ENCODE data around the gene DAZAP1. TPM values are rescaled to one million over a fixed set of nuclear protein-coding genes. Genes with fewer than 3 reads are reported as not detected.

The DAZAP1 gene
- total RNA-seq, 1 experiment from 2014 or later = 360 TPM

- TF ChIP-seq, protein P1, sequence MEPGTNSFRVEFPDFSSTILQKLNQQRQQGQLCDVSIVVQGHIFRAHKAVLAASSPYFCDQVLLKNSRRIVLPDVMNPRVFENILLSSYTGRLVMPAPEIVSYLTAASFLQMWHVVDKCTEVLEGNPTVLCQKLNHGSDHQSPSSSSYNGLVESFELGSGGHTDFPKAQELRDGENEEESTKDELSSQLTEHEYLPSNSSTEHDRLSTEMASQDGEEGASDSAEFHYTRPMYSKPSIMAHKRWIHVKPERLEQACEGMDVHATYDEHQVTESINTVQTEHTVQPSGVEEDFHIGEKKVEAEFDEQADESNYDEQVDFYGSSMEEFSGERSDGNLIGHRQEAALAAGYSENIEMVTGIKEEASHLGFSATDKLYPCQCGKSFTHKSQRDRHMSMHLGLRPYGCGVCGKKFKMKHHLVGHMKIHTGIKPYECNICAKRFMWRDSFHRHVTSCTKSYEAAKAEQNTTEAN (CRISPR knock-in tag; IDR thresholded peaks at IDR 0.05) = no peak
- TF ChIP-seq TEAD4 (CRISPR knock-in tag; IDR thresholded peaks at IDR 0.05) (no peak), NFE2L1 (CRISPR knock-in tag; IDR thresholded peaks at IDR 0.05) (no peak)
- DNase-seq (ENCODE audit: low spot score) = no peak
Measured at GRCh38 chr19:1481893-1482360, 74.5 kb downstream of the DAZAP1 start.

GRCh38 chr19:1482361-1483130 lies 75.2 kb downstream of the DAZAP1 start:
- peaks cover 7% of the 10 kb centered on the region; the same call in 1 of the 2 replicates for H3K4me1 Mint-ChIP-seq
- CTCF ChIA-PET = interaction anchor here (0.6 kb wide), 1 partner anchor 310 kb away, joined by 3 read pairs; no protein-coding TSS in a partner anchor
- no peaks in the 10 kb centered on the region; the same call in 1 of the 2 replicates for H3K36me3 Mint-ChIP-seq
- H3K9me3 Mint-ChIP-seq = no peaks in the 10 kb centered on the region
- TF ChIP-seq ETV6 (CRISPR knock-in tag; IDR thresholded peaks at IDR 0.05) (no peak), ARID4B (CRISPR knock-in tag; IDR thresholded peaks at IDR 0.05; ENCODE audit: borderline replicate concordance) (no peak), KAT7 (CRISPR knock-in tag; IDR thresholded peaks at IDR 0.05; ENCODE audit: borderline replicate concordance) (no peak), EMX1 (CRISPR knock-in tag; IDR thresholded peaks at IDR 0.05) (no peak), ATF1 (CRISPR knock-in tag; IDR thresholded peaks at IDR 0.05) (no peak), ATF3 (CRISPR knock-in tag; conservative IDR thresholded peaks at IDR 0.05) (no peak), NFYB (CRISPR knock-in tag; conservative IDR thresholded peaks at IDR 0.05; ENCODE audit: low read depth) (no peak)
- TF ChIP-seq, protein P2, sequence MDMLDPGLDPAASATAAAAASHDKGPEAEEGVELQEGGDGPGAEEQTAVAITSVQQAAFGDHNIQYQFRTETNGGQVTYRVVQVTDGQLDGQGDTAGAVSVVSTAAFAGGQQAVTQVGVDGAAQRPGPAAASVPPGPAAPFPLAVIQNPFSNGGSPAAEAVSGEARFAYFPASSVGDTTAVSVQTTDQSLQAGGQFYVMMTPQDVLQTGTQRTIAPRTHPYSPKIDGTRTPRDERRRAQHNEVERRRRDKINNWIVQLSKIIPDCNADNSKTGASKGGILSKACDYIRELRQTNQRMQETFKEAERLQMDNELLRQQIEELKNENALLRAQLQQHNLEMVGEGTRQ (CRISPR knock-in tag; IDR thresholded peaks at IDR 0.05) = no peak
- DNase-seq (ENCODE audit: low spot score) (no peak), ATAC-seq (no peak)
- POLR2A ChIA-PET = no interaction called here
- no peaks in the 10 kb centered on the region; the same call in 1 of the 2 replicates for H3K27me3 Mint-ChIP-seq (ENCODE audit: low read depth)
- H3K27ac Mint-ChIP-seq = no peak overlapping the region
- H3K4me3 Mint-ChIP-seq = no peak overlapping the region

More at GRCh38 chr19:1481893-1482360, 74.5 kb downstream of the DAZAP1 start:
- no peak overlapping the region for H3K27ac Mint-ChIP-seq
- peaks cover 4% of the 10 kb centered on the region for H3K36me3 Mint-ChIP-seq
- peaks cover 7% of the 10 kb centered on the region; the same call in 1 of the 2 replicates for H3K4me1 Mint-ChIP-seq
- H3K9me3 Mint-ChIP-seq = no peaks in the 10 kb centered on the region
- no peak for ATAC-seq
- H3K4me3 Mint-ChIP-seq = no peak overlapping the region
- no peaks in the 10 kb centered on the region; the same call in 1 of the 2 replicates for H3K27me3 Mint-ChIP-seq (ENCODE audit: low read depth)
- ChIA-PET POLR2A (no interaction called here), CTCF (no interaction called here)

- ChIA-PET CTCF (interaction anchor here (0.6 kb wide), 1 partner anchor 309 kb away, joined by 3 read pairs; no protein-coding TSS in a partner anchor), POLR2A (no interaction called here)
- Mint-ChIP-seq H3K4me1 (peaks cover 4% of the 10 kb centered on the region; the same call in 1 of the 2 replicates), H3K27ac (no peak overlapping the region), H3K9me3 (no peaks in the 10 kb centered on the region), H3K4me3 (no peak overlapping the region), H3K27me3 (ENCODE audit: low read depth) (no peaks in the 10 kb centered on the region; the same call in 1 of the 2 replicates), H3K36me3 (no peaks in the 10 kb centered on the region; the same call in 1 of the 2 replicates)
- ATAC-seq (no peak), DNase-seq (ENCODE audit: low spot score) (no peak)
- TF ChIP-seq ETV6 (CRISPR knock-in tag; IDR thresholded peaks at IDR 0.05) = no peak
- TF ChIP-seq ARID4B (CRISPR knock-in tag; IDR thresholded peaks at IDR 0.05; ENCODE audit: borderline replicate concordance) = no peak
- no peak for TF ChIP-seq AFF4 (CRISPR knock-in tag; IDR thresholded peaks at IDR 0.05; ENCODE audit: borderline replicate concordance)
Measured at GRCh38 chr19:1483131-1483978, 76.0 kb downstream of the DAZAP1 start.
